HCT116 (cell line): ENCODE data around the gene CSAD. TPM values are rescaled to one million over a fixed set of nuclear protein-coding genes. Genes with fewer than 3 reads are reported as not detected.

ENCODE experiments used
- ATAC-seq: fragments of 200-7000 bp; cut with Tn5 transposase; 2 replicates; pipeline ENCODE4 v1.9.1; 2020; ENCODE audit warnings: mild to moderate bottlenecking, moderate library complexity
- BruUV-seq: library from RNA; stranded (reverse); fragments of 400-500 nt; replicated peaks from 2 replicates; lab custom pipeline; 2021; lab: Mats Ljungman, UMichigan
- CTCF ChIA-PET: fragments of 300-600 bp; sonication (Branson Sonifier 250); formaldehyde crosslinking; loops from one replicate; lab custom pipeline; 2021; ENCODE audit warnings: antibody characterized with exemption; lab: Charles Lee
- POLR2A ChIA-PET: fragments of 300-600, 350-600 bp; sonication (Branson Sonifier 250); formaldehyde crosslinking; loops from one replicate; lab custom pipeline; 2021; ENCODE audit warnings: antibody characterized with exemption; lab: Charles Lee
- RAD21 ChIA-PET, 2 experiments: fragments of 300-600 bp; sonication (Branson Sonifier 250); formaldehyde crosslinking; loops; one replicate each; lab custom pipeline; 2023; ENCODE audit warnings: low total read pairs in 2 of 2; ENCODE audit not compliant: uncharacterized antibody in 2 of 2, unreplicated experiment in 2 of 2, low non-redundant PET in 1 of 2; lab: Charles Lee
- DNase-seq: peaks from one replicate; pipeline ENCODE4 v3.0.0-alpha.2; 2010; ENCODE audit warnings: low read depth, low spot score
- H2AFZ ChIP-seq: fragments of 200-600 bp; shearing (Covaris generic), sonication (generic); 2 replicates; pipeline ENCODE4 v1.6.1; 2017; ENCODE audit warnings: low read depth, mixed run types, mixed read lengths, antibody characterized with exemption, low read length; ENCODE audit not compliant: poor library complexity, severe bottlenecking
- H3K27ac ChIP-seq: 2 replicates; pipeline ENCODE4 v1.5.1; 2012; ENCODE audit warnings: low read depth, low read length
- H3K27me3 ChIP-seq: fragments of 200-600 bp; sonication (generic); 2 replicates; pipeline ENCODE4 v1.6.1; 2016; ENCODE audit warnings: mixed run types, low read length, mixed read lengths; ENCODE audit not compliant: insufficient read depth
- H3K36me3 ChIP-seq, 2 experiments: fragments of 200-500 bp in 1 of 2; fragments of 200-600 bp in 1 of 2; sonication (Bioruptor generic) in 1 of 2; sonication (generic) in 1 of 2; 2 replicates each; pipeline versions ENCODE4 v1.5.1 to v1.6.1; 2014 to 2016; ENCODE audit warnings: low read length in 2 of 2, inconsistent platforms in 1 of 2, mixed read lengths in 1 of 2, mixed run types in 1 of 2; ENCODE audit not compliant: insufficient read depth in 2 of 2, control insufficient read depth in 1 of 2
- H3K4me1 ChIP-seq, 2 experiments: fragments of 200-600 bp in 1 of 2; sonication (generic) in 1 of 2; 2 replicates each; pipeline versions ENCODE4 v1.5.1 to v1.6.1; 2012 to 2017; ENCODE audit warnings: low read length in 2 of 2, inconsistent platforms in 1 of 2, mild to moderate bottlenecking in 1 of 2, mixed read lengths in 1 of 2, mixed run types in 1 of 2, moderate library complexity in 1 of 2; ENCODE audit not compliant: insufficient read depth in 2 of 2, control insufficient read depth in 1 of 2
- H3K4me2 ChIP-seq: fragments of 200-600 bp; sonication (generic); 2 replicates; pipeline ENCODE4 v1.6.1; 2017; ENCODE audit warnings: mixed run types, low read length, mixed read lengths
- H3K4me3 ChIP-seq, 2 experiments: fragments of 200-600 bp in 1 of 2; sonication (generic) in 1 of 2; replicated peaks in 1 of 2; 2 replicates each; pipeline ENCODE4 v1.5.1; 2011 to 2016; ENCODE audit warnings: low read length in 2 of 2, control low read depth in 1 of 2, low read depth in 1 of 2, mild to moderate bottlenecking in 1 of 2, mixed read lengths in 1 of 2, mixed run types in 1 of 2
- H3K79me2 ChIP-seq: fragments of 200-600 bp; sonication (generic); 2 replicates; pipeline ENCODE4 v1.6.1; 2017; ENCODE audit warnings: mild to moderate bottlenecking, mixed run types, low read length, moderate library complexity, mixed read lengths; ENCODE audit not compliant: insufficient read depth
- H3K9ac ChIP-seq: fragments of 200-600 bp; sonication (generic); 2 replicates; pipeline ENCODE4 v1.6.1; 2016; ENCODE audit warnings: low read length, mixed read lengths
- H3K9me2 ChIP-seq: fragments of 200-600 bp; sonication (generic), shearing (Covaris generic); 2 replicates; pipeline ENCODE4 v1.6.1; 2017; ENCODE audit warnings: mixed run types, mild to moderate bottlenecking, moderate library complexity; ENCODE audit not compliant: insufficient read depth
- H3K9me3 ChIP-seq, 2 experiments: fragments of 200-500 bp in 1 of 2; fragments of 200-600 bp in 1 of 2; sonication (Bioruptor generic) in 1 of 2; sonication (generic) in 1 of 2; 2 replicates each; pipeline ENCODE4 v1.6.1; 2014 to 2017; ENCODE audit warnings: low read length in 2 of 2, mixed read lengths in 2 of 2, inconsistent platforms in 1 of 2, low read depth in 1 of 2, mild to moderate bottlenecking in 1 of 2, mixed run types in 1 of 2, moderate library complexity in 1 of 2; ENCODE audit not compliant: control insufficient read depth in 1 of 2, insufficient read depth in 1 of 2
- H4K20me1 ChIP-seq: fragments of 200-600 bp; sonication (generic), shearing (Covaris generic); 2 replicates; pipeline ENCODE4 v1.6.1; 2017; ENCODE audit warnings: mixed run types, mild to moderate bottlenecking, moderate library complexity; ENCODE audit not compliant: insufficient read depth
- ELF1 ChIP-seq: IDR thresholded peaks from 2 replicates; pipeline ENCODE4 v1.6.1; 2012; ENCODE audit warnings: low read depth, borderline replicate concordance
- EZH2 ChIP-seq: fragments of 200-600 bp; sonication (generic); IDR thresholded peaks from 2 replicates; pipeline ENCODE4 v1.6.1; 2017; ENCODE audit warnings: antibody characterized with exemption, mixed run types
- FOSL1 ChIP-seq: IDR thresholded peaks from 2 replicates; pipeline ENCODE4 v1.6.1; 2012; ENCODE audit warnings: low read depth
- POLR2A ChIP-seq: IDR thresholded peaks from 2 replicates; pipeline ENCODE4 v1.7.0; 2011; ENCODE audit warnings: borderline replicate concordance; ENCODE audit not compliant: insufficient read depth, insufficient read length; ENCODE audit errors: extremely low read depth
- RAD21 ChIP-seq: IDR thresholded peaks from 2 replicates; pipeline ENCODE4 v1.6.1; 2012; ENCODE audit warnings: low read depth, mild to moderate bottlenecking
- TCF7L2 ChIP-seq: IDR thresholded peaks from 2 replicates; pipeline ENCODE4 v1.7.0; 2011; ENCODE audit warnings: borderline replicate concordance, inconsistent platforms; ENCODE audit not compliant: insufficient read depth, insufficient read length; ENCODE audit errors: extremely low read depth
- ZNF274 ChIP-seq: fragments of 200-500 bp; sonication (Bioruptor generic); IDR thresholded peaks from 2 replicates; pipeline ENCODE4 v1.6.1; 2014; ENCODE audit warnings: mild to moderate bottlenecking, low read depth, low read length, inconsistent platforms
- intact Hi-C: fragments of 100-400 bp; cut with micrococcal nuclease; formaldehyde crosslinking; loops from 2 replicates; pipeline ENCODE4 v1.10.0; 2022
- total RNA-seq: library from RNA; stranded (reverse); gene quantifications from one replicate; pipeline ENCODE4 v1.2.1, GENCODE V29; 2021; ENCODE audit not compliant: unreplicated experiment
- TF ChIP-seq, protein P1 (sequence below): IDR thresholded peaks from 2 replicates; pipeline ENCODE4 v1.6.1; 2012
- TF ChIP-seq, protein P2 (sequence below): IDR thresholded peaks from 2 replicates; pipeline ENCODE4 v1.6.1; 2012; ENCODE audit warnings: low read depth

Gene CSAD
- total RNA-seq, 1 experiment from 2014 or later = 20.3 TPM

DNA sequence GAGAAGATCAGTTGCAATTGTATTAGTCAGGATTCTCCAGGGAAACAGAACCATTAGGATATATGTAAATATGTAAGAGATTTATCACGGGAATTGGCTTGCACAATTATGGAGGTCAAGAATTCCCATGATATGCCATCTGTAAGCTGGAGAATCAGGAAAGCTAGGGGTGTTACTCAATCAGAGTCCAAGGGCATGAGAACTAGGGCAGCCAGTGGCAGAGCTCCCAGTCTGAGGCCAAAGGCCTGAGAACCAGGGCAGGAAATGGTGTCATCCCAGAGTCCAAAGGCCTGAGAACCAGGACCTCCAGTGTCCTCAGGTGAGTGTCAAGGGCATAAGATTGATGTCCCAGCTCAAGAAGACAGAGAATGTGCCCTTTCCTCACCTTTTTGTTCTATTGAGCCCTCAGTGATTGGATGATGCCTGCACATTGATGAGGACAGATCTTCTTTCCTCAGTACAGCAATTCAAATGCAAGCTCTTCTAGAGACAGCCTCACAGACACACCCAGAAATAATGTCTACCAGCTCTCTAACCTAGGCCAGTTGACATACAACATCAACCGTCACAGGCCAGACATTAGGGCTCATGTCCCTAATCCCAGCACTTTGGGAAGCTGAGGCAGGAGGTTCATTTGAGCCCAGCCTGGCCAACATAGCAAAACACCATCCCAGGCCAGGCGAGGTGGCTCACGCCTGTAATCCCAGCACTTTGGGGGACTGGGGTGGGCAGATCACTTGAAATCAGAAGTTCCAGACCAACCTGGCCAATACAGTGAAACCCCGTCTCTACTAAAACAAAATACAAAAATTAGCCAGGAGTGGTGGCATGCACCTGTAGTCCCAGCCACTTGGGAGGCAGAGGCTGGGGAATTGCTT, 35.1 kb downstream of the CSAD start:
- no peaks in the 10 kb centered on the region for H3K36me3 ChIP-seq
- H3K4me1 ChIP-seq = no peaks in the 10 kb centered on the region
- no peaks in the 10 kb centered on the region for H3K79me2 ChIP-seq
- ChIA-PET POLR2A (no interaction called here), CTCF (no interaction called here), RAD21 (no interaction called here)
- H3K4me2 ChIP-seq = no peak overlapping the region
- H3K27ac ChIP-seq = no peak overlapping the region
- DNase-seq = no peak
- no peaks in the 10 kb centered on the region for H3K9me2 ChIP-seq
- no TSS peak for BruUV-seq
- H3K9ac ChIP-seq = no peak overlapping the region
- no peak overlapping the region for H3K4me3 ChIP-seq
- H3K9me3 ChIP-seq = no peaks in the 10 kb centered on the region
- TF ChIP-seq EZH2 (no peak), TCF7L2 (no peak), ZNF274 (no peak)
- TF ChIP-seq, protein P1, sequence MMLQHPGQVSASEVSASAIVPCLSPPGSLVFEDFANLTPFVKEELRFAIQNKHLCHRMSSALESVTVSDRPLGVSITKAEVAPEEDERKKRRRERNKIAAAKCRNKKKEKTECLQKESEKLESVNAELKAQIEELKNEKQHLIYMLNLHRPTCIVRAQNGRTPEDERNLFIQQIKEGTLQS = no peak
- no peaks in the 10 kb centered on the region for H3K27me3 ChIP-seq
- intact Hi-C loops = no loop called here
- H4K20me1 ChIP-seq = no peaks in the 10 kb centered on the region
- no peak for ATAC-seq
- H2AFZ ChIP-seq = no peak overlapping the region

DNA sequence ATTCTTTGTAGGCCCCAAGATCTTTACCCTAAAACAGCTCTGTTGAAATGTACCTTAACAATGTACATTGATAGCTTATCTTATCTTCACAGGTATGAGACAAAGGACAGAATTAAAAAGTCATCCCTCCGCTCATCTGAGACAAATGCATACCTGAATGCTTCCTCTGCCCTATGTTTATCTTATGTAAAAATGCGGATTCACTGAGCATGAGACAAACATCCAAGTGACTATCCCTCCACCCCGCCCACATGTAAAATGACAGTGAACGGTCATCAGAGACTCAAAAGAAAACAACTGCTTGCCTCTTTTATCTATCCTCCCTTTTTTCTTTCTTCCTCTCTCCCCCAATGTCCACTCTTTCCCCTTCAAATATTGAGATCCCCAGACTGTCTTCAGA, 37.4 kb downstream of the CSAD start:
- no peak overlapping the region for H3K4me2 ChIP-seq
- H3K79me2 ChIP-seq = no peaks in the 10 kb centered on the region
- H3K4me3 ChIP-seq = no peak overlapping the region
- no TSS peak for BruUV-seq
- H3K9me2 ChIP-seq = no peaks in the 10 kb centered on the region
- DNase-seq (no peak), ATAC-seq (no peak)
- ChIA-PET POLR2A (no interaction called here), RAD21 (no interaction called here), CTCF (interaction anchor here (0.6 kb wide), 1 partner anchor 37 kb away, joined by 8 read pairs; the partner anchor contains the start of genes CSAD and ZNF740)
- no peaks in the 10 kb centered on the region for H3K36me3 ChIP-seq
- peaks cover 8% of the 10 kb centered on the region in 2 experiments; a peak in 2 of 4 replicates for H3K9me3 ChIP-seq
- no peak for TF ChIP-seq EZH2
- TF ChIP-seq ELF1 = no peak
- TF ChIP-seq TCF7L2 = no peak
- TF ChIP-seq POLR2A = no peak
- TF ChIP-seq, protein P2, sequence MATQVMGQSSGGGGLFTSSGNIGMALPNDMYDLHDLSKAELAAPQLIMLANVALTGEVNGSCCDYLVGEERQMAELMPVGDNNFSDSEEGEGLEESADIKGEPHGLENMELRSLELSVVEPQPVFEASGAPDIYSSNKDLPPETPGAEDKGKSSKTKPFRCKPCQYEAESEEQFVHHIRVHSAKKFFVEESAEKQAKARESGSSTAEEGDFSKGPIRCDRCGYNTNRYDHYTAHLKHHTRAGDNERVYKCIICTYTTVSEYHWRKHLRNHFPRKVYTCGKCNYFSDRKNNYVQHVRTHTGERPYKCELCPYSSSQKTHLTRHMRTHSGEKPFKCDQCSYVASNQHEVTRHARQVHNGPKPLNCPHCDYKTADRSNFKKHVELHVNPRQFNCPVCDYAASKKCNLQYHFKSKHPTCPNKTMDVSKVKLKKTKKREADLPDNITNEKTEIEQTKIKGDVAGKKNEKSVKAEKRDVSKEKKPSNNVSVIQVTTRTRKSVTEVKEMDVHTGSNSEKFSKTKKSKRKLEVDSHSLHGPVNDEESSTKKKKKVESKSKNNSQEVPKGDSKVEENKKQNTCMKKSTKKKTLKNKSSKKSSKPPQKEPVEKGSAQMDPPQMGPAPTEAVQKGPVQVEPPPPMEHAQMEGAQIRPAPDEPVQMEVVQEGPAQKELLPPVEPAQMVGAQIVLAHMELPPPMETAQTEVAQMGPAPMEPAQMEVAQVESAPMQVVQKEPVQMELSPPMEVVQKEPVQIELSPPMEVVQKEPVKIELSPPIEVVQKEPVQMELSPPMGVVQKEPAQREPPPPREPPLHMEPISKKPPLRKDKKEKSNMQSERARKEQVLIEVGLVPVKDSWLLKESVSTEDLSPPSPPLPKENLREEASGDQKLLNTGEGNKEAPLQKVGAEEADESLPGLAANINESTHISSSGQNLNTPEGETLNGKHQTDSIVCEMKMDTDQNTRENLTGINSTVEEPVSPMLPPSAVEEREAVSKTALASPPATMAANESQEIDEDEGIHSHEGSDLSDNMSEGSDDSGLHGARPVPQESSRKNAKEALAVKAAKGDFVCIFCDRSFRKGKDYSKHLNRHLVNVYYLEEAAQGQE = no peak
- TF ChIP-seq FOSL1 = no peak
- no peak for TF ChIP-seq ZNF274
- no peak for TF ChIP-seq RAD21
- H3K27me3 ChIP-seq = no peaks in the 10 kb centered on the region
- H2AFZ ChIP-seq = no peak overlapping the region
- H3K9ac ChIP-seq = no peak overlapping the region
- no peaks in the 10 kb centered on the region for H3K4me1 ChIP-seq
- no peaks in the 10 kb centered on the region for H4K20me1 ChIP-seq
- no peak overlapping the region for H3K27ac ChIP-seq
- intact Hi-C loops = no loop called here
